Measurements from ENCODE around the gene GJB5.

The GJB5 gene

GRCh38 chr1:34743775-34744174, 11.1 kb upstream of the GJB5 start:
- no peaks in the 10 kb centered on the region for H3K9me3 ChIP-seq (ENCODE audit: insufficient read depth, low read length)
- H3K36me3 ChIP-seq (ENCODE audit: low read length) = no peaks in the 10 kb centered on the region
- H3K4me2 ChIP-seq (ENCODE audit: low read depth, low read length, poor library complexity, severe bottlenecking) = no peak overlapping the region
- no peaks in the 10 kb centered on the region for H3K9me2 ChIP-seq (replicated peaks; ENCODE audit: insufficient read depth, low read length)
- no peak overlapping the region for H3K4me3 ChIP-seq (ENCODE audit: insufficient read depth, low read length, poor library complexity, severe bottlenecking)
- no peak overlapping the region for H3K9ac ChIP-seq (ENCODE audit: low read length)
- no peaks in the 10 kb centered on the region for H4K20me1 ChIP-seq (ENCODE audit: low read depth, low read length)
- H3K27me3 ChIP-seq (ENCODE audit: low read length) = no peaks in the 10 kb centered on the region
- H3F3A ChIP-seq (ENCODE audit: insufficient read depth) = no peaks in the 10 kb centered on the region
- H2AFZ ChIP-seq (ENCODE audit: low read depth, low read length, severe bottlenecking) = no peak overlapping the region
- TF ChIP-seq CTCF (IDR thresholded peaks at IDR 0.05; ENCODE audit: insufficient read depth, low read length, poor library complexity, severe bottlenecking) (no peak), EZH2phosphoT487 (conservative IDR thresholded peaks at IDR 0.05; ENCODE audit: low read length) (no peak)
- H3K79me2 ChIP-seq (ENCODE audit: insufficient read depth, low read length) = no peaks in the 10 kb centered on the region
- no peak overlapping the region for H3K27ac ChIP-seq (ENCODE audit: low read depth, low read length)

- H4K20me1 ChIP-seq (ENCODE audit: low read depth, low read length) = no peaks in the 10 kb centered on the region
- H3F3A ChIP-seq (ENCODE audit: insufficient read depth) = no peaks in the 10 kb centered on the region
- no peak overlapping the region for H3K27ac ChIP-seq (ENCODE audit: low read depth, low read length)
- H3K36me3 ChIP-seq (ENCODE audit: low read length) = no peaks in the 10 kb centered on the region
- H3K9me3 ChIP-seq (ENCODE audit: insufficient read depth, low read length) = no peaks in the 10 kb centered on the region
- no peak overlapping the region for H3K9ac ChIP-seq (ENCODE audit: low read length)
- H3K9me2 ChIP-seq (replicated peaks; ENCODE audit: insufficient read depth, low read length) = no peaks in the 10 kb centered on the region
- H3K79me2 ChIP-seq (ENCODE audit: insufficient read depth, low read length) = no peaks in the 10 kb centered on the region
- no peak overlapping the region for H2AFZ ChIP-seq (ENCODE audit: low read depth, low read length, severe bottlenecking)
- no peak overlapping the region for H3K4me2 ChIP-seq (ENCODE audit: low read depth, low read length, poor library complexity, severe bottlenecking)
- H3K27me3 ChIP-seq (ENCODE audit: low read length) = no peaks in the 10 kb centered on the region
- H3K4me3 ChIP-seq (ENCODE audit: insufficient read depth, low read length, poor library complexity, severe bottlenecking) = no peak overlapping the region
- no peak for TF ChIP-seq EZH2phosphoT487 (conservative IDR thresholded peaks at IDR 0.05; ENCODE audit: low read length)
- TF ChIP-seq CTCF (IDR thresholded peaks at IDR 0.05; ENCODE audit: insufficient read depth, low read length, poor library complexity, severe bottlenecking) = no peak
Observed at GRCh38 chr1:34744851-34745250, 10.0 kb upstream of the GJB5 start.

GRCh38 chr1:34745666-34746065, 9.2 kb upstream of the GJB5 start:
- Histone ChIP-seq H3K27ac (ENCODE audit: low read depth, low read length) (no peak overlapping the region), H3K36me3 (ENCODE audit: low read length) (no peaks in the 10 kb centered on the region), H3K9me2 (replicated peaks; ENCODE audit: insufficient read depth, low read length) (no peaks in the 10 kb centered on the region), H3K4me3 (ENCODE audit: insufficient read depth, low read length, poor library complexity, severe bottlenecking) (no peak overlapping the region), H3F3A (ENCODE audit: insufficient read depth) (no peaks in the 10 kb centered on the region), H3K9me3 (ENCODE audit: insufficient read depth, low read length) (no peaks in the 10 kb centered on the region), H4K20me1 (ENCODE audit: low read depth, low read length) (no peaks in the 10 kb centered on the region), H3K79me2 (ENCODE audit: insufficient read depth, low read length) (no peaks in the 10 kb centered on the region), H3K4me2 (ENCODE audit: low read depth, low read length, poor library complexity, severe bottlenecking) (no peak overlapping the region), H2AFZ (ENCODE audit: low read depth, low read length, severe bottlenecking) (no peak overlapping the region), H3K9ac (ENCODE audit: low read length) (no peak overlapping the region), H3K27me3 (ENCODE audit: low read length) (no peaks in the 10 kb centered on the region)
- no peak for TF ChIP-seq CTCF (IDR thresholded peaks at IDR 0.05; ENCODE audit: insufficient read depth, low read length, poor library complexity, severe bottlenecking)
- no peak for TF ChIP-seq EZH2phosphoT487 (conservative IDR thresholded peaks at IDR 0.05; ENCODE audit: low read length)

- Histone ChIP-seq H3K36me3 (ENCODE audit: low read length) (no peaks in the 10 kb centered on the region), H2AFZ (ENCODE audit: low read depth, low read length, severe bottlenecking) (no peak overlapping the region), H3K4me2 (ENCODE audit: low read depth, low read length, poor library complexity, severe bottlenecking) (no peak overlapping the region), H3K9me3 (ENCODE audit: insufficient read depth, low read length) (no peaks in the 10 kb centered on the region), H4K20me1 (ENCODE audit: low read depth, low read length) (no peaks in the 10 kb centered on the region), H3K79me2 (ENCODE audit: insufficient read depth, low read length) (no peaks in the 10 kb centered on the region), H3K9me2 (replicated peaks; ENCODE audit: insufficient read depth, low read length) (no peaks in the 10 kb centered on the region), H3K27me3 (ENCODE audit: low read length) (no peaks in the 10 kb centered on the region), H3K9ac (ENCODE audit: low read length) (no peak overlapping the region), H3F3A (ENCODE audit: insufficient read depth) (no peaks in the 10 kb centered on the region), H3K4me3 (ENCODE audit: insufficient read depth, low read length, poor library complexity, severe bottlenecking) (no peak overlapping the region), H3K27ac (ENCODE audit: low read depth, low read length) (no peak overlapping the region)
- TF ChIP-seq EZH2phosphoT487 (conservative IDR thresholded peaks at IDR 0.05; ENCODE audit: low read length) (no peak), CTCF (IDR thresholded peaks at IDR 0.05; ENCODE audit: insufficient read depth, low read length, poor library complexity, severe bottlenecking) (no peak)
Observed at GRCh38 chr1:34746101-34746500, 8.7 kb upstream of the GJB5 start.
